GM18858 (cell line): ENCODE measurements around the gene ADORA1.

Source experiments
- ATAC-seq: cut with Tn5 transposase; IDR thresholded peaks from one replicate; pipeline ENCODE4 v1.9.1; 2021; ENCODE audit not compliant: unreplicated experiment

Gene ADORA1

GRCh38 chr1:203207751-203208150 lies 80.2 kb downstream of the ADORA1 start:
- no peak for ATAC-seq

- no peak for ATAC-seq
These were observed 80.7 kb downstream of the ADORA1 start for GRCh38 chr1:203208181-203208580.

- no peak for ATAC-seq
These were observed 82.8 kb downstream of the ADORA1 start for GRCh38 chr1:203210350-203210749.

GRCh38 chr1:203210988-203211387 lies 83.5 kb downstream of the ADORA1 start:
- ATAC-seq: no peak

GRCh38 chr1:203211812-203212211 lies 84.3 kb downstream of the ADORA1 start:
- ATAC-seq: no peak

GRCh38 chr1:203213126-203213525 lies 85.6 kb downstream of the ADORA1 start:
- no peak for ATAC-seq

GRCh38 chr1:203214871-203215270 lies 87.3 kb downstream of the ADORA1 start:
- no peak for ATAC-seq

- no peak for ATAC-seq
These were observed 88.0 kb downstream of the ADORA1 start for GRCh38 chr1:203215573-203215972.

GRCh38 chr1:203216274-203217138 lies 89.0 kb downstream of the ADORA1 start:
- ATAC-seq: no peak
